CD8-positive, alpha-beta memory T cell (primary cell): ENCODE measurements around the gene CCDC158. TPM values are rescaled to one million over a fixed set of nuclear protein-coding genes. Genes with fewer than 3 reads are reported as not detected.
A peak's percentile ranks its signal among the peaks of the same experiment; 100 is the strongest.

Source experiments
- CTCF ChIA-PET: fragments of 350-600 bp; sonication (Branson Sonifier 250); formaldehyde crosslinking; loops from one replicate; lab custom pipeline; 2021; ENCODE audit warnings: antibody characterized with exemption; lab: Charles Lee
- POLR2A ChIA-PET: fragments of 350-600 bp; sonication (Branson Sonifier 250); formaldehyde crosslinking; loops from one replicate; lab custom pipeline; 2021; ENCODE audit warnings: antibody characterized with exemption; lab: Charles Lee
- DNase-seq, 5 donors: peaks; one replicate each; pipeline versions ENCODE4 v3.0.0 to v3.0.0-alpha.2; 2020 to 2022; ENCODE audit warnings: mixed read lengths in 1 of 5
- H3K27ac ChIP-seq: one replicate; pipeline ENCODE4 v1.7.0; 2013; ENCODE audit warnings: low read depth, mild to moderate bottlenecking, low read length, moderate library complexity
- H3K27me3 ChIP-seq: 2 replicates; pipeline ENCODE4 v1.7.0; 2013; ENCODE audit warnings: low read length, mild to moderate bottlenecking; ENCODE audit not compliant: insufficient read depth, poor library complexity, severe bottlenecking
- H3K36me3 ChIP-seq: 2 replicates; pipeline ENCODE4 v1.7.0; 2013; ENCODE audit warnings: mild to moderate bottlenecking, low read length, moderate library complexity; ENCODE audit not compliant: insufficient read depth
- H3K4me1 ChIP-seq: 2 replicates; pipeline ENCODE4 v1.7.0; 2013; ENCODE audit warnings: mild to moderate bottlenecking, low read length, moderate library complexity; ENCODE audit not compliant: insufficient read depth
- H3K4me3 ChIP-seq: 2 replicates; pipeline ENCODE4 v1.7.0; 2013; ENCODE audit warnings: mild to moderate bottlenecking, low read length
- H3K9me3 ChIP-seq: 2 replicates; pipeline ENCODE4 v1.7.0; 2013; ENCODE audit warnings: mild to moderate bottlenecking, low read length
- H3K27ac Mint-ChIP-seq, 8 donors: one replicate each; pipeline ENCODE4 v1.8.0; 2020 to 2021; ENCODE audit warnings: mixed read lengths in 8 of 8, mild to moderate bottlenecking in 6 of 8, inconsistent platforms in 3 of 8, moderate library complexity in 3 of 8
- H3K27me3 Mint-ChIP-seq, 2 donors: one replicate each; pipeline ENCODE4 v1.8.0; 2020 to 2021; ENCODE audit warnings: mixed read lengths in 2 of 2, mild to moderate bottlenecking in 1 of 2, moderate library complexity in 1 of 2
- H3K36me3 Mint-ChIP-seq, 3 donors: one replicate each; pipeline ENCODE4 v1.8.0; 2020 to 2021; ENCODE audit warnings: mixed read lengths in 3 of 3, inconsistent platforms in 1 of 3, mild to moderate bottlenecking in 1 of 3
- H3K4me1 Mint-ChIP-seq, 3 donors: one replicate each; pipeline ENCODE4 v1.8.0; 2020 to 2021; ENCODE audit warnings: mixed read lengths in 3 of 3, inconsistent platforms in 1 of 3, mild to moderate bottlenecking in 1 of 3
- H3K4me3 Mint-ChIP-seq, 7 donors: one replicate each; pipeline ENCODE4 v1.8.0; 2020 to 2021; ENCODE audit warnings: mixed read lengths in 7 of 7, mild to moderate bottlenecking in 6 of 7, moderate library complexity in 4 of 7, inconsistent platforms in 2 of 7
- H3K9me3 Mint-ChIP-seq, 5 donors: one replicate each; pipeline ENCODE4 v1.8.0; 2020 to 2022; ENCODE audit warnings: mixed read lengths in 5 of 5, mild to moderate bottlenecking in 3 of 5, moderate library complexity in 2 of 5, inconsistent platforms in 1 of 5
- polyA plus RNA-seq: library from polyadenylated mRNA; unstranded; fragments of 300-500 nt; fragmentation: Illumina TruSeq; gene quantifications from one replicate; pipeline ENCODE4 v1.2.3, GENCODE V29; 2021
- total RNA-seq, 2 experiments: library from RNA; stranded (reverse); gene quantifications; one replicate each; pipeline ENCODE4 v1.2.3, GENCODE V29; 2021

Gene CCDC158
- total and polyA plus RNA-seq, 3 experiments from 2014 or later, result not detected

- Histone ChIP-seq H3K4me3 (no peak overlapping the region), H3K36me3 (no peaks in the 10 kb centered on the region), H3K9me3 (no peaks in the 10 kb centered on the region), H3K27ac (no peak overlapping the region), H3K4me1 (no peaks in the 10 kb centered on the region), H3K27me3 (no peaks in the 10 kb centered on the region)
- Mint-ChIP-seq H3K27ac (no peak overlapping the region), H3K4me3 (no peak overlapping the region), H3K9me3 (peaks cover 17 to 24% (median 19%) of the 10 kb centered on the region in 5 donors), H3K36me3 (peaks cover 1 to 23% (median 9%) of the 10 kb centered on the region in 3 donors), H3K4me1 (peaks cover 2 to 4% (median 2%) of the 10 kb centered on the region in 3 donors), H3K27me3 (peaks cover 3 to 31% of the 10 kb centered on the region in 2 donors)
- ChIA-PET CTCF (no interaction called here), POLR2A (no interaction called here)
- DNase-seq, result no peak
Measured at GRCh38 chr4:76312457-76312856, 108.5 kb downstream of the CCDC158 start.

DNA sequence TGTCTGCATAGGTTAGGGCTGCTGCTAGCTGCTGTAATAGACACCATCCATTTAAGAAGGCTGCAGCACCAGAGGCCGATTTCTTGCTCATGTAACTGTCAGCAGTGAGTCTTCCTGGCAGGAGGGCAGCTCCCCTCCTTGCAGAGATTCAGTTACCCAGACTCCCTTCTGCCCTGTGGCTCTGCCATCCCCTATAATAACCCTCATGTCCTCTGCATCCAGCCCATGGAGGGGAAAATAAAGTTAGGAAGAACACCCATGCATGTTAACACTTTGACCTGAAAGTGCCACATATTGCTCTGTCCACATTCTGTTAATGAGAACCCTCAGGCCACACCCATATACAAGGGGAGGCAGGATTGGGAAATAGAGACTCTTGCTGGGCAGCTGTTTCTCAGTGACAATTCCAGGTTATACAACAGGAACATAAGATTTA lies 109.0 kb downstream of the CCDC158 start:
- peaks cover 12 to 19% (median 15%) of the 10 kb centered on the region in 5 donors for H3K9me3 Mint-ChIP-seq
- DNase-seq, result no peak
- H3K4me1 Mint-ChIP-seq, result peaks cover 4 to 7% (median 4%) of the 10 kb centered on the region in 3 donors
- peak overlapping the region in 1 of 8 donors; percentile 47 for H3K27ac Mint-ChIP-seq
- Histone ChIP-seq H3K9me3 (no peaks in the 10 kb centered on the region), H3K4me1 (no peaks in the 10 kb centered on the region), H3K4me3 (no peak overlapping the region), H3K36me3 (no peaks in the 10 kb centered on the region), H3K27me3 (no peaks in the 10 kb centered on the region), H3K27ac (no peak overlapping the region)
- ChIA-PET CTCF (no interaction called here), POLR2A (no interaction called here)
- no peak overlapping the region for H3K4me3 Mint-ChIP-seq
- H3K36me3 Mint-ChIP-seq, result peaks cover 1 to 17% (median 9%) of the 10 kb centered on the region in 3 donors
- peaks cover 0 to 25% of the 10 kb centered on the region in 2 donors for H3K27me3 Mint-ChIP-seq

GRCh38 chr4:76310683-76311082 lies 110.3 kb downstream of the CCDC158 start:
- CTCF ChIA-PET, result no interaction called here
- H3K4me1 Mint-ChIP-seq, result peaks cover 6 to 9% (median 7%) of the 10 kb centered on the region in 3 donors

DNA sequence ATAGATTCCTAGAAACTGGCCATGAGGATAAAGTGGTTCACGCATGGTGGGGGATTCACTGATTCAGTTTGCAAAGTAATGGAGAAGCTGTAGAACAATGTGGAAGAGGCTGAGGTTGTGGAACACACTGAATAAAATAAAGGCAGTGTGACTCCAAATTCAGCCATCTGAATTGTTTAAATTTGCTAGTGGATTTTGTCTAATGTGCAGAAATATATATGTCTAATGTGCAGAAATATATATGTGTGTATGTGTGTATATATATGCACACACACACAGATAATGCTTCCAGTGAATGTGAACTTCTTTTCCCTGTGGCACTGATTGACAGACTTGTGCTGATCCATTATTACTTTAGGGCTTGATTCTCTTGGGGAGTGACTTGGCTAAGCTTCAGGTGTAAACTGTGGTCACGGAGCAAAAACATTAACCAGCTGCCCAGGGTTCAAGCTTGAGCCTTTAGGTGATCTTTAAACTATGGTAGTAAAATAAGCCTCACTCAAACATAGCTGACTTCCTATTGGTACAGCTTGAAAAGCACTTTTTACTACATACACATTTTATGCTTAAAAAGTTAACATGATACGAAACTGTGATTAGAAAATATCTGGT lies 110.9 kb downstream of the CCDC158 start:
- H3K27me3 ChIP-seq, result no peaks in the 10 kb centered on the region
- Mint-ChIP-seq H3K9me3 (peaks cover 0 to 2% (median under 1%) of the 10 kb centered on the region in 5 donors), H3K36me3 (peaks cover 0 to 9% (median 0%) of the 10 kb centered on the region in 3 donors), H3K4me1 (peaks cover 13 to 15% (median 13%) of the 10 kb centered on the region in 3 donors), H3K27ac (peak overlapping the region in 1 of 8 donors; percentile 87), H3K4me3 (peak overlapping the region in 1 of 7 donors; percentile 16), H3K27me3 (peaks cover 0 to 17% of the 10 kb centered on the region in 2 donors)
- no peaks in the 10 kb centered on the region for H3K36me3 ChIP-seq
- H3K4me1 ChIP-seq, result peaks cover 9% of the 10 kb centered on the region
- DNase-seq, result no peak
- POLR2A ChIA-PET, result no interaction called here
- H3K9me3 ChIP-seq, result no peaks in the 10 kb centered on the region
- CTCF ChIA-PET, result no interaction called here
- H3K4me3 ChIP-seq, result no peak overlapping the region
- H3K27ac ChIP-seq, result no peak overlapping the region

More at GRCh38 chr4:76310683-76311082, 110.3 kb downstream of the CCDC158 start:
- no peaks in the 10 kb centered on the region for H3K36me3 ChIP-seq
- POLR2A ChIA-PET, result no interaction called here
- peaks cover 2% of the 10 kb centered on the region for H3K4me1 ChIP-seq
- no peaks in the 10 kb centered on the region for H3K27me3 ChIP-seq
- no peak for DNase-seq
- H3K4me3 ChIP-seq, result no peak overlapping the region
- H3K9me3 ChIP-seq, result no peaks in the 10 kb centered on the region
- no peak overlapping the region for H3K4me3 Mint-ChIP-seq
- H3K9me3 Mint-ChIP-seq, result peaks cover 4 to 6% (median 4%) of the 10 kb centered on the region in 5 donors
- peaks cover 0 to 17% of the 10 kb centered on the region in 2 donors for H3K27me3 Mint-ChIP-seq
- no peak overlapping the region for H3K27ac ChIP-seq
- peaks cover 0 to 9% (median 6%) of the 10 kb centered on the region in 3 donors for H3K36me3 Mint-ChIP-seq
- peak overlapping the region in 1 of 8 donors; percentile 87 for H3K27ac Mint-ChIP-seq

GRCh38 chr4:76308548-76308947 lies 112.4 kb downstream of the CCDC158 start:
- peak overlapping the region in 2 of 8 donors; percentile 30 to 51 for H3K27ac Mint-ChIP-seq
- Histone ChIP-seq H3K27ac (no peak overlapping the region), H3K36me3 (no peaks in the 10 kb centered on the region), H3K4me3 (no peak overlapping the region), H3K9me3 (no peaks in the 10 kb centered on the region), H3K4me1 (peaks cover 21% of the 10 kb centered on the region), H3K27me3 (no peaks in the 10 kb centered on the region)
- H3K36me3 Mint-ChIP-seq, result peaks cover 0 to 7% (median 0%) of the 10 kb centered on the region in 3 donors
- H3K9me3 Mint-ChIP-seq, result no peaks in the 10 kb centered on the region
- peak overlapping the region in 4 of 7 donors; percentile 44 to 84 (median 64) for H3K4me3 Mint-ChIP-seq
- ChIA-PET CTCF (no interaction called here), POLR2A (no interaction called here)
- peaks cover 2 to 15% of the 10 kb centered on the region in 2 donors for H3K27me3 Mint-ChIP-seq
- DNase-seq, result no peak
- H3K4me1 Mint-ChIP-seq, result peaks cover 24 to 28% (median 26%) of the 10 kb centered on the region in 3 donors

DNA sequence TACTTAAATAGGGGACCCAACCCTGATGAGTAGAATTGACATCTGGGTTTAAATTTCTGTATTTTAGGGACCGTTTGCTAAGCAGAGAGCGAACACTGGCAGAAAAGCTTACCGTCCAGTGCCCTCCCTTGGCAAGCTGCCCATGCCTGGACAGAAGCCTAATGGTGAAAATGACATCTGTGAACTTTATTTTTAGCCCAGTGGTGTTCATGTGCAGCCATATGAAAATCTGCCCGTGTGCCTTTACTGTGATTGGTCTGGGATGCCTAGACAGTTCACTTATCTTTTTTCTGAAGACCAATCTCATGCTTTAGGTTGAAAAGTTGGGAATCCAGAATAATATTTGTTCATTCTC lies 113.3 kb downstream of the CCDC158 start:
- Histone ChIP-seq H3K9me3 (no peaks in the 10 kb centered on the region), H3K4me3 (no peak overlapping the region), H3K4me1 (peaks cover 21% of the 10 kb centered on the region), H3K27me3 (no peaks in the 10 kb centered on the region), H3K27ac (no peak overlapping the region), H3K36me3 (no peaks in the 10 kb centered on the region)
- CTCF ChIA-PET, result interaction anchor here (0.7 to 3.2 kb wide), 3 partner anchors 11 to 70 kb away, joined by 4 to 12 read pairs (median 4); no protein-coding TSS in a partner anchor
- H3K27ac Mint-ChIP-seq, result peak overlapping the region in 2 of 8 donors; percentile 24 to 52
- H3K27me3 Mint-ChIP-seq, result peaks cover 2 to 9% of the 10 kb centered on the region in 2 donors
- POLR2A ChIA-PET, result no interaction called here
- no peaks in the 10 kb centered on the region for H3K9me3 Mint-ChIP-seq
- peak overlapping the region; percentile 59 to 91 (median 84) for H3K4me3 Mint-ChIP-seq
- no peak for DNase-seq
- H3K36me3 Mint-ChIP-seq, result peaks cover 0 to 7% (median 0%) of the 10 kb centered on the region in 3 donors
- H3K4me1 Mint-ChIP-seq, result peaks cover 24 to 37% (median 29%) of the 10 kb centered on the region in 3 donors

DNA sequence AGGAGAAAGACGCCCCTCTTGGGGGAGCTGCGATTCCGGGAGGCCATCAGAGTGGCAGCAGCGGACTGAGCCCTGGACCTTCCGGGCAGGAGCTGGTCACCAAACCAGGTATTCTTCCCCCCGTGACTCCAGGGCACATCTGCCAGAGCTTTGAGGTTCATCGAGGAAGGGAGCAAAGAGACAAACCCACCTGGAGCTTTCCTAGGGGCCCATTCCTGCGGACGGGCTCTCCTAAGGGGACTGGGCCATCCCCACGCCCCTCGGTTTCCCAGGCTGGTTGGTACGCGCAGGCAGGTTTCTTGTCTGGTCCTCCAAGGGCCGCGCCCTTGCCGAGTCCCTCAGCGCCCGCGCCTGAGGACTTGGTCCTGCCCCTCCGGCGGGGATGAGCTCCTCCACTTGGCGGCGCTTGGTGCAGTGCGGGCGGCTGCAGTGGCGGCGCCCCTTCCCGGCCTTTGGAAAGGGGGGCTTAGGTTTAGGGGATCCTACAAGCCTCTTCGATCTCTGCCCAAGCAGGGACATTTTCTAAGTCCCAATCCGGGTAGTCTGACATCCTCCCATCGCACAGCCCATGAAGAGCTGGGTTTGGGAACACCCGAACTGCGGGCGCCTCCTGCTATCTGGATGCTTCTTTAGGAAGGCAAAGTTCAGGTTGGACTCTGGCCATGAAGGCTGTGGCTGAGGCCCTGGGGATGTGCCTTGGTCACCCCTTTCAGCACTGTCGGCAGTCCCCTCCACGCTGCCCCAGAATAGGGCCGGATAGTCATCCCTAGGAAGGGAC lies 113.9 kb downstream of the CCDC158 start:
- DNase-seq, result peak in 1 of 5 donors; percentile 13
- Histone ChIP-seq H3K36me3 (no peaks in the 10 kb centered on the region), H3K27ac (no peak overlapping the region), H3K27me3 (no peaks in the 10 kb centered on the region), H3K9me3 (no peaks in the 10 kb centered on the region), H3K4me3 (peak overlapping the region; percentile 51), H3K4me1 (peaks cover 21% of the 10 kb centered on the region)
- Mint-ChIP-seq H3K9me3 (no peaks in the 10 kb centered on the region), H3K4me1 (peaks cover 24 to 42% (median 32%) of the 10 kb centered on the region in 3 donors), H3K27me3 (peaks cover 2 to 9% of the 10 kb centered on the region in 2 donors), H3K36me3 (peaks cover 0 to 7% (median 0%) of the 10 kb centered on the region in 3 donors), H3K4me3 (peak overlapping the region; percentile 77 to 91 (median 84)), H3K27ac (peak overlapping the region in 5 of 8 donors; percentile 15 to 74 (median 30))
- POLR2A ChIA-PET, result no interaction called here
- CTCF ChIA-PET, result interaction anchor here (1.4 to 3.2 kb wide), 3 partner anchors 8 to 71 kb away, joined by 4 to 12 read pairs (median 5); no protein-coding TSS in a partner anchor
